Fibroblast of skin of right quadriceps (primary cell): ENCODE results near the gene CXorf49.
"Not testable (repeated sequence)": the region's sequence is repeated elsewhere in the genome, so short reads cannot be mapped to it uniquely, and the experiment has no call there.

Source experiments
- DNase-seq: peaks from one replicate; pipeline ENCODE4 v3.0.0-alpha.2; 2013

Gene CXorf49

GRCh38 chrX:71671043-71671780, 46.9 kb downstream of the CXorf49 start:
- DNase-seq: no peak

- DNase-seq: not testable (repeated sequence)
Observed at GRCh38 chrX:71669947-71670346, 48.1 kb downstream of the CXorf49 start.

GRCh38 chrX:71669492-71669891, 48.6 kb downstream of the CXorf49 start:
- no peak for DNase-seq

GRCh38 chrX:71668248-71668595, 49.9 kb downstream of the CXorf49 start:
- no peak for DNase-seq

DNA sequence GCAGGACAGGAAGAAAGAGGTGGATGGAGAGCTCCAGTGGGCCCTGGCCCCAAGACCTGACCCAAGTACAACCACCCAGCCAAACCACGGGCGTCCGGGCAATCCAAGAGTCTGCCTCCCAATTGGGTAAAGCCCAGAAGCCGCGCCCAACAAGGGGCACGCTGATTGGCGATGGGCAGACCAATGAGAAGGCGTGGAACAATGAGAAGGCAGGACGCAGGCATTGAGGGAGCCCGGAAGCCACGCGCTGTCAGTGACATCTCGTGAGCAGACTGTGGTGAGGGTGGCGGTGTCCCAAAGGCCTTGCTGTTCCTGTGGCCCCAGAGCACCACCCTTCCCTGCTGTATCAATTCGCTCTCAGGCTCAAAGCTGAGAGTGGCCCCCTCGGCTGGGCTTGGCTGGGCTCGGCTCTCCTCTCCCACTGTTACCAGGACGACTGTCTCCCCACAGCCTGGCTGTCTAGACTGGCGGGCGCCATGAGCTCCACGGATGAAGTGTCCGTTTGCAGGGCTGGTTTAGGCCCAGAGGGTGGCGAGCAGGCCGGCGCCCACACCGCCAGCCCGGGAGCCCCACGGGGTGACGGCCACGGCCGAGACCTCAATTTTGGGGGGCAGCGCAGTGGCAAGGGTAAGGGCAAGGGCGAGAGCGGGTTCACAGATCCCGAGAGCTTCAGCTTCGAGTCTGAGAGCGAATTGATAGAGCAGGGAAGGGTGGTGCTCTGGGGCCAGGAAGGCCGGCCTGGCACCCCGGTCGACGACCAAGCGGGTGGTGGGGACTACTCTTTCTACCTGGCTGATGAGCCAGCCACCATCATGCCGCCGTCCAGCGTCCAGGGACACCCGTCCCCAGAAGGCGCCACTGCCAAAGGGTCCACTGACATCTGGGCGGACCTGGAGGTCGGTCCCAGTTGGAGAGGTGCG, 50.5 kb downstream of the CXorf49 start, which contains the start of gene LOC101059915:
Gene LOC101059915 (plus strand): TSS at position 219 of the 920 bp plus-strand sequence.
- no peak for DNase-seq

DNA sequence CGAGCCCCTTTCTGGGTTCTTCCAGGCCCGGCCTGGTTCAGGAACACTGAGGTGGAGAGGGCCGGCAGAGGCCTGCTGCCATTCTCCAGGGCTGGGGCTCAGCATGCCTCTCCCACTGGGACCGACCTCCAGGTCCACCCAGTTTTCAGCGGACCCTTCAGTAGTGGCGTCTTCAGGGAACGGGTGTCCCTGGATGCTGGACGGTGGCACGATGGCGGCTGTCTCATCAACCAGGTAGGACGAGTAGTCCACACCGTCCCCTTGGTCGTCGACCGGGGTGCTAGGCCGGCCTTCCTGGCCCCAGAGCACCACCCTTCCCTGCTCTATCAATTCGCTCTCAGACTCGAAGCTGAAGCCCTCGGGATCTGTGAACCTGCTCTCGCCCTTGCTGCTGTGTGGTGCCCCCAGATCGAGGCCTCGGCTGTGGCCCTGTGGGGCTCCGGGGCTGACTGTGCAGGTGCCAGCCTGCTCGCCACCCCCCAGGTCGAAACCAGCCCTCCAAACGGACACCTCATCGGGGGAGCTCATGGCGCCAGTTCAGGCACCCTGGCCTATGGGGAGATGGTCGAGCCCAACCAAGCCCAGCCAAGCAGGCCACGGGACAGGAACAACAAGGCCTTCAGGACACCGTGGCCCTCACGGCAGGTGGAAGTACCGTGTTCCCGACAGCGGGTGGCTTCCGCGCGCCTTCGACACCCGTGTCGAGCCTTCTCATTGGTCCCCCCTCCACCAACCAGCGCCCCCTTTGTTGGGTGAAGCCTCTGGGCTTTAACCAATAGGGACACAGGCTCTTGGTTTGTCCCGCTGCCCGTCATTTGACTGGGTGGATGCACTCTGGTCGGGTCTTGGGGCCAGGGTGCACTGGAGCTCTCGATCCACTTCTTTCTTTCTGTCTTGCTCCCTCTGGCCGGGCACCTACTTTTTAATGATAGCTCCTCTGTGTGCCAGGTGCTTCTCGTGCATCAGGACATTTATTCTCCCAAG, 51.6 kb downstream of the CXorf49 start:
- no peak for DNase-seq

DNA sequence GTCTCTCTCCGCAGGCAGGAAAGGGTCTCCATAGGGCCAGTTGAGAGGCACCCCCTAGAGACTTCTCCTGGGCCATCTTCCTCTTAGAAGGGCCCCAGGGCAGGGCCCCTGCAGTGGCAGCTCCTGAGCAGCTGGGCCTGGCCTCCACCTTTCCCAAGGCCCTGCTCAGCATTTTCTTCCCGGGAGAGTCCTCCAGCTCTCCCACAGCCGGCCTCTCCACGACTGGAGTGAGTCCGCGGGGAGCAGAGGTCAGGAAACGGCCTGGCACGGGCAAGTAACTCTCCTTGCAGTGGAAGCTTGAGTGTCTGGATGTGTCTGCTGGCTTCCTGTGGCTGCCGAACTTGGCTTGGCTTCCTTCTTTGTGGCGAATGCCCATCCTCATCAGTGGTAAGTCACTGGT, 52.3 kb downstream of the CXorf49 start:
- no peak for DNase-seq

DNA sequence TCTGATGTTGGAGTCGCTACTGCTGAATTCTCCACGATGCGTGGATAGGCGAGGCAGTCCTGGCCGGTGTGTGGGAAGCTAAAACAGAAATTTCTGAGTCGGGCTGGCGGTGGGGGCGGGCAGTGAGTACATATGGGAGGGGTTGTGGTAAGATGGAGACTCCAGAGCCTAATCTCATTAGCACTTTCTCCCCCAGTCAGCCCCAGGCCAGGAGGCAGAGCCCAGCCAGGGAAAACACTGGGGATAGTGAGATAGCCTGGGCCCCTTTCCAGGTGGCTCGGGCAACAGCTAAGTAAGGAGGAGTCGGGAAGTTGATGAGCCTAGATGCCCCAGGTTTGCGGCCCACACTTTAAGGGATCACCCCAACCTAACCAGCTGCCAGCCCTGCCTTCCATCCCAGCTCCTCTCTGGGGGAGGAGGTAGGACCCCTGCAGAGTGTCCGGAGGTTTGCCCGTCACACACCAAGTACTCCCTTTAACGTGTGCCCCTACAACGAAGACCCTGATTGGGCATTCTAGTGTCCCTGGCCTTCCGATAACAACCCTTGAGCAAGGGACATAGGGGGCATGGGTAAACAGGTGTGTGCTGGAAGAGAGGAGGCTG, 53.1 kb downstream of the CXorf49 start:
- no peak for DNase-seq
